H1 (cell line): Measurements from ENCODE around the gene CLDN34. TPM values are rescaled to one million over a fixed set of nuclear protein-coding genes. Genes with fewer than 3 reads are reported as not detected.

Experiments used
- CTCF ChIA-PET: fragments of 300-600 bp; sonication (Branson Sonifier 250); formaldehyde crosslinking; loops from one replicate; lab custom pipeline; 2021; ENCODE audit not compliant: partially characterized antibody; lab: Charles Lee
- POLR2A ChIA-PET: fragments of 300-600 bp; sonication (Branson Sonifier 250); formaldehyde crosslinking; loops from one replicate; lab custom pipeline; 2021; ENCODE audit warnings: inconsistent platforms; ENCODE audit not compliant: partially characterized antibody; lab: Charles Lee
- DNase-seq, 2 experiments: peaks; one replicate each; pipeline versions ENCODE4 v3.0.0 to v3.0.0-alpha.2; 2010 to 2022; ENCODE audit warnings: low spot score in 2 of 2, low read depth in 1 of 2, mixed read lengths in 1 of 2
- FAIRE-seq: peaks from 2 replicates; lab custom pipeline; 2011; peaks lifted over from hg19 to GRCh38; lab: Jason Lieb, UNC
- H2AFZ ChIP-seq: 2 replicates; pipeline ENCODE4 v1.8.1; 2012; ENCODE audit warnings: low read length, inconsistent platforms
- H2AK5ac ChIP-seq: 2 replicates; pipeline ENCODE4 v1.6.1; 2013; ENCODE audit warnings: low read depth, low read length
- H2BK120ac ChIP-seq: replicated peaks from 2 replicates; pipeline ENCODE3; 2013; ENCODE audit warnings: low read depth, low read length, inconsistent platforms
- H2BK12ac ChIP-seq: 2 replicates; pipeline ENCODE4 v1.6.1; 2013; ENCODE audit warnings: low read depth, low read length
- H2BK15ac ChIP-seq: 2 replicates; pipeline ENCODE4 v1.6.1; 2013; ENCODE audit warnings: low read length
- H2BK20ac ChIP-seq: 2 replicates; pipeline ENCODE4 v1.6.1; 2013; ENCODE audit warnings: low read length
- H2BK5ac ChIP-seq: 2 replicates; pipeline ENCODE4 v1.6.1; 2013; ENCODE audit warnings: low read depth, low read length
- H3K14ac ChIP-seq: 2 replicates; pipeline ENCODE4 v1.6.1; 2013; ENCODE audit warnings: inconsistent platforms; ENCODE audit not compliant: insufficient read length
- H3K18ac ChIP-seq: 2 replicates; pipeline ENCODE4 v1.6.1; 2013; ENCODE audit warnings: low read length; ENCODE audit errors: extremely low read depth
- H3K23ac ChIP-seq: 2 replicates; pipeline ENCODE4 v1.6.1; 2013; ENCODE audit warnings: inconsistent platforms; ENCODE audit not compliant: insufficient read length
- H3K23me2 ChIP-seq: 2 replicates; pipeline ENCODE4 v1.6.1; 2013; ENCODE audit warnings: low read depth, low read length
- H3K27ac ChIP-seq: 2 replicates; pipeline ENCODE4 v1.6.1; 2011; ENCODE audit warnings: low read depth, low read length, inconsistent platforms
- H3K27me3 ChIP-seq, 4 experiments: replicated peaks in 1 of 4; 1 replicate in 1 of 4; 2 replicates in 3 of 4; pipeline versions ENCODE4 v1.6.1 to v1.8.1; 2011 to 2013; ENCODE audit warnings: low read length in 3 of 4, mild to moderate bottlenecking in 3 of 4, inconsistent platforms in 2 of 4, mixed read lengths in 2 of 4, moderate library complexity in 1 of 4; ENCODE audit not compliant: control insufficient read depth in 3 of 4, insufficient read depth in 3 of 4; ENCODE audit errors: extremely low read depth in 1 of 4
- H3K36me3 ChIP-seq, 4 experiments: 2 replicates each; pipeline versions ENCODE4 v1.6.1 to v1.8.1; 2011 to 2013; ENCODE audit warnings: mild to moderate bottlenecking in 4 of 4, low read length in 3 of 4, moderate library complexity in 2 of 4, control low read depth in 1 of 4, inconsistent platforms in 1 of 4; ENCODE audit not compliant: insufficient read depth in 4 of 4, control insufficient read depth in 2 of 4
- H3K4ac ChIP-seq: replicated peaks from 2 replicates; pipeline ENCODE3; 2013; ENCODE audit warnings: low read length, low read depth, mixed read lengths, inconsistent platforms; ENCODE audit not compliant: insufficient read length
- H3K4me1 ChIP-seq, 4 experiments: replicated peaks in 1 of 4; 1 replicate in 1 of 4; 2 replicates in 3 of 4; pipeline versions ENCODE4 v1.6.1 to v1.8.1; 2011 to 2013; ENCODE audit warnings: low read length in 3 of 4, inconsistent platforms in 2 of 4, mixed read lengths in 1 of 4; ENCODE audit not compliant: insufficient read depth in 4 of 4, control insufficient read depth in 3 of 4
- H3K4me2 ChIP-seq, 2 experiments: 2 replicates each; pipeline versions ENCODE4 v1.6.1 to v1.8.1; 2011 to 2013; ENCODE audit warnings: low read depth in 2 of 2, low read length in 2 of 2, control low read depth in 1 of 2, inconsistent platforms in 1 of 2, mild to moderate bottlenecking in 1 of 2; ENCODE audit not compliant: insufficient read depth in 1 of 2
- H3K4me3 ChIP-seq, 4 experiments: fragments of 200-600, 300-600 bp in 1 of 4; sonication (generic), shearing (Covaris generic), sonication (Bioruptor Twin) in 1 of 4; 2 replicates each; pipeline versions ENCODE4 v1.5.1 to v1.8.1; 2011 to 2016; ENCODE audit warnings: low read length in 4 of 4, low read depth in 3 of 4, control low read depth in 2 of 4, inconsistent platforms in 2 of 4, mild to moderate bottlenecking in 2 of 4, mixed read lengths in 1 of 4, moderate library complexity in 1 of 4; ENCODE audit not compliant: insufficient read depth in 2 of 4; ENCODE audit errors: extremely low read depth in 1 of 4
- H3K56ac ChIP-seq: replicated peaks from 2 replicates; pipeline ENCODE3; 2013; ENCODE audit warnings: low read depth, mild to moderate bottlenecking, mixed read lengths, low read length, inconsistent platforms; ENCODE audit not compliant: insufficient read length
- H3K79me1 ChIP-seq: 2 replicates; pipeline ENCODE4 v1.6.1; 2013; ENCODE audit warnings: low read depth, low read length, control low read depth
- H3K79me2 ChIP-seq, 2 experiments: 2 replicates each; pipeline versions ENCODE4 v1.6.1 to v1.8.1; 2012 to 2013; ENCODE audit warnings: low read length in 2 of 2, mild to moderate bottlenecking in 2 of 2, inconsistent platforms in 1 of 2; ENCODE audit not compliant: insufficient read depth in 2 of 2, control insufficient read depth in 1 of 2
- H3K9ac ChIP-seq, 4 experiments: replicated peaks in 1 of 4; 1 replicate in 1 of 4; 2 replicates in 3 of 4; pipeline versions ENCODE4 v1.6.1 to v1.8.1; 2011 to 2013; ENCODE audit warnings: low read depth in 3 of 4, low read length in 3 of 4, control low read depth in 2 of 4, mild to moderate bottlenecking in 2 of 4, moderate library complexity in 2 of 4, inconsistent platforms in 1 of 4; ENCODE audit errors: extremely low read depth in 1 of 4
- H3K9me3 ChIP-seq, 2 experiments: 2 replicates each; pipeline versions ENCODE4 v1.6.1 to v1.8.1; 2012 to 2013; ENCODE audit warnings: mild to moderate bottlenecking in 2 of 2, moderate library complexity in 2 of 2, control low read depth in 1 of 2, inconsistent platforms in 1 of 2, low read depth in 1 of 2, low read length in 1 of 2, mixed read lengths in 1 of 2; ENCODE audit not compliant: insufficient read depth in 2 of 2
- H4K20me1 ChIP-seq, 2 experiments: replicated peaks in 1 of 2; 2 replicates each; pipeline versions ENCODE3 to v1.8.1; 2011 to 2013; ENCODE audit warnings: inconsistent platforms in 2 of 2, low read length in 2 of 2, mild to moderate bottlenecking in 1 of 2; ENCODE audit not compliant: insufficient read depth in 2 of 2, control insufficient read depth in 1 of 2
- H4K5ac ChIP-seq: 2 replicates; pipeline ENCODE4 v1.6.1; 2013; ENCODE audit warnings: low read length, low read depth, mixed read lengths, inconsistent platforms; ENCODE audit not compliant: insufficient read length
- H4K8ac ChIP-seq: 2 replicates; pipeline ENCODE4 v1.8.0; 2013; ENCODE audit warnings: mild to moderate bottlenecking, moderate library complexity, low read length, inconsistent platforms; ENCODE audit not compliant: insufficient read depth; ENCODE audit errors: extremely low read depth
- H4K91ac ChIP-seq: replicated peaks from 2 replicates; pipeline ENCODE3; 2013; ENCODE audit warnings: low read length, mixed read lengths, inconsistent platforms; ENCODE audit not compliant: insufficient read length
- BACH1 ChIP-seq: IDR thresholded peaks from 2 replicates; pipeline ENCODE4 v1.6.1; 2012; ENCODE audit warnings: low read length, improper control_type of control experiment
- BCL11A ChIP-seq, 2 experiments: IDR thresholded peaks; one replicate each; pipeline ENCODE4 v1.6.1; 2011; ENCODE audit warnings: low read depth in 2 of 2, low read length in 2 of 2, mild to moderate bottlenecking in 2 of 2
- CEBPB ChIP-seq: IDR thresholded peaks from 2 replicates; pipeline ENCODE4 v1.6.1; 2012; ENCODE audit warnings: low read depth, low read length
- CHD1 ChIP-seq: IDR thresholded peaks from 2 replicates; pipeline ENCODE4 v1.6.1; 2012; ENCODE audit warnings: low read depth, low read length, improper control_type of control experiment
- CREB1 ChIP-seq: IDR thresholded peaks from 2 replicates; pipeline ENCODE4 v1.6.1; 2012; ENCODE audit warnings: inconsistent platforms
- EGR1 ChIP-seq: IDR thresholded peaks from 2 replicates; pipeline ENCODE4 v1.6.1; 2011; ENCODE audit warnings: low read depth, low read length, borderline replicate concordance
- MAX ChIP-seq: IDR thresholded peaks from 2 replicates; pipeline ENCODE4 v1.6.1; 2012; ENCODE audit warnings: inconsistent platforms
- POLR2A ChIP-seq, 2 experiments: IDR thresholded peaks; 1 replicate in 1 of 2; 2 replicates in 1 of 2; pipeline ENCODE4 v1.6.1; 2011; ENCODE audit warnings: low read depth in 2 of 2, low read length in 2 of 2, mild to moderate bottlenecking in 2 of 2; ENCODE audit errors: control extremely low read depth in 1 of 2
- SIRT6 ChIP-seq: IDR thresholded peaks from one replicate; pipeline ENCODE4 v1.7.1; 2012; ENCODE audit warnings: low read length, inconsistent platforms
- SP4 ChIP-seq: IDR thresholded peaks from 2 replicates; pipeline ENCODE4 v1.6.1; 2012; ENCODE audit warnings: low read length, inconsistent platforms
- SRF ChIP-seq: IDR thresholded peaks from 2 replicates; pipeline ENCODE4 v1.6.1; 2011; ENCODE audit warnings: mild to moderate bottlenecking, low read depth, low read length, moderate library complexity
- YY1 ChIP-seq: IDR thresholded peaks from 2 replicates; pipeline ENCODE4 v1.6.1; 2011; ENCODE audit warnings: low read depth, mild to moderate bottlenecking, low read length
- WGBS, 2 experiments: shearing (Covaris generic) in 1 of 2; methylation state at CpG; one replicate each; pipeline versions ENCODE4 v1.1.6 to v1.1.7; 2013 to 2015; ENCODE audit warnings: low lambda C conversion rate in 2 of 2, mixed read lengths in 2 of 2, inconsistent platforms in 1 of 2, low coverage in 1 of 2, missing lambda C conversion rate in 1 of 2; ENCODE audit not compliant: insufficient replicate concordance in 2 of 2, insufficient coverage in 1 of 2, insufficient read length in 1 of 2; ENCODE audit errors: extremely low coverage in 1 of 2, missing lambda C conversion rate in 1 of 2; 5-methylcytosine and 5-hydroxymethylcytosine counted together
- polyA plus RNA-seq, 7 experiments: library from polyadenylated mRNA; depleted of rRNA in 3 of 7; stranded (reverse) in 5 of 7; unstranded in 2 of 7; fragments of >200 nt in 5 of 7; fragments of 200-250 nt in 2 of 7; gene quantifications; 1 replicate in 5 of 7; 2 replicates in 1 of 7; 4 replicates in 1 of 7; pipeline versions ENCODE4 v1.2.1 to v1.2.3, GENCODE V29; 2011 to 2013; ENCODE audit warnings: missing spikeins in 2 of 7, mixed read lengths in 2 of 7
- total RNA-seq: library from RNA; stranded (reverse); fragmentation: NEBNext Ultra II Directional; extraction: Animal tissue kit (Norgen Biotek cat#: 25700); gene quantifications from 2 replicates; pipeline ENCODE4 v1.2.1, GENCODE V29; 2021
- TF ChIP-seq, protein P1 (sequence below): IDR thresholded peaks from 2 replicates; pipeline ENCODE4 v1.6.1; 2012; ENCODE audit warnings: inconsistent platforms

Gene CLDN34
- total and polyA plus RNA-seq, 2 of the 8 experiments (the other 6 are each of a cell fraction or from before 2014, with no cell fraction given): 0.26 to 0.50 TPM

GRCh38 chrX:10011261-10011931, 44.2 kb downstream of the CLDN34 start:
- H4K91ac ChIP-seq: peak overlapping the region; percentile 13
- no peak overlapping the region for H4K5ac ChIP-seq
- 19% methylated on average over 10 of the region's 10 CpGs; no CpG with 5 or more reads in 1 of the 2 experiments for WGBS, 2 experiments
- no peak overlapping the region for H2AFZ ChIP-seq
- TF ChIP-seq SRF (no peak), EGR1 (no peak), SP4 (no peak), CEBPB (no peak), POLR2A (IDR thresholded peaks at IDR 0.05; ENCODE audit: control extremely low read depth in 1 of 2, low read depth in 2 of 2, low read length in 2 of 2) (no peak), BCL11A (IDR thresholded peaks at IDR 0.05; ENCODE audit: low read depth in 2 of 2, low read length in 2 of 2) (no peak), SIRT6 (no peak), MAX (no peak), CREB1 (no peak), BACH1 (no peak), CHD1 (no peak), YY1 (no peak)
- TF ChIP-seq, protein P1, sequence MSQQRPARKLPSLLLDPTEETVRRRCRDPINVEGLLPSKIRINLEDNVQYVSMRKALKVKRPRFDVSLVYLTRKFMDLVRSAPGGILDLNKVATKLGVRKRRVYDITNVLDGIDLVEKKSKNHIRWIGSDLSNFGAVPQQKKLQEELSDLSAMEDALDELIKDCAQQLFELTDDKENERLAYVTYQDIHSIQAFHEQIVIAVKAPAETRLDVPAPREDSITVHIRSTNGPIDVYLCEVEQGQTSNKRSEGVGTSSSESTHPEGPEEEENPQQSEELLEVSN: no peak
- TF ChIP-seq, all 59 proteins: peak for 0
- Histone ChIP-seq H3K18ac (no peak overlapping the region), H3K9me3 (no peaks in the 10 kb centered on the region), H3K79me2 (peaks cover 0 to 1% of the 10 kb centered on the region in 2 experiments; a peak in 1 of 4 replicates), H2BK5ac (no peak overlapping the region; the same call in 1 of the 2 replicates), H3K79me1 (no peaks in the 10 kb centered on the region), H3K23me2 (peaks cover 2% of the 10 kb centered on the region; the same call in 1 of the 2 replicates), H2BK15ac (no peak overlapping the region), H3K4me3 (peak overlapping the region in 1 of 4 experiments; percentile 35; a peak in 1 of 8 replicates), H2BK20ac (no peak overlapping the region), H3K27me3 (no peaks in the 10 kb centered on the region), H3K4me1 (peaks cover 0 to 24% (median 6%) of the 10 kb centered on the region in 4 experiments; a peak in 4 of 7 replicates), H2BK12ac (no peak overlapping the region), H3K14ac (no peak overlapping the region), H2AK5ac (no peak overlapping the region), H4K8ac (no peak overlapping the region), H3K23ac (no peak overlapping the region), H3K9ac (peak overlapping the region in 1 of 4 experiments; percentile 26; a peak in 1 of 7 replicates), H3K36me3 (no peaks in the 10 kb centered on the region), H3K27ac (peak overlapping the region; percentile 40; the same call in 1 of the 2 replicates), H3K4ac (no peak overlapping the region), H4K20me1 (no peaks in the 10 kb centered on the region), H3K56ac (no peak overlapping the region), H2BK120ac (no peak overlapping the region), H3K4me2 (peak overlapping the region; percentile 47 to 61)
- POLR2A ChIA-PET: interaction anchor here (0.9 to 1.8 kb wide), 3 partner anchors 37 to 39 kb away, joined by 3 to 4 read pairs (median 3); no protein-coding TSS in a partner anchor
- DNase-seq: no peak
- FAIRE-seq: peak; percentile 95
- CTCF ChIA-PET: interaction anchor here (0.6 to 1.8 kb wide), 3 partner anchors 14 to 106 kb away, joined by 3 to 7 read pairs (median 4); no protein-coding TSS in a partner anchor
